GM23338 (cell line): ENCODE results near the gene SCFD2. TPM values are rescaled to one million over a fixed set of nuclear protein-coding genes. Genes with fewer than 3 reads are reported as not detected.

ENCODE experiments used
- ATAC-seq: fragments of 200-7000 bp; cut with Tn5 transposase; 3 replicates; pipeline ENCODE4 v1.9.1; 2020
- DNase-seq: peaks from one replicate; pipeline ENCODE4 v3.0.0-alpha.2; 2015; ENCODE audit warnings: low spot score
- H2AFZ ChIP-seq: fragments of 200-600 bp; sonication (generic); 2 replicates; pipeline ENCODE4 v1.8.0; 2016; ENCODE audit warnings: antibody characterized with exemption, mild to moderate bottlenecking, moderate library complexity
- H3F3A ChIP-seq: fragments of 200-600 bp; sonication (generic); replicated peaks from 2 replicates; pipeline ENCODE4 v1.8.0; 2017; ENCODE audit warnings: antibody characterized with exemption, mixed run types, low read depth
- H3K27ac ChIP-seq: fragments of 200-600 bp; sonication (generic); 2 replicates; pipeline ENCODE4 v1.6.1; 2016; ENCODE audit warnings: low read depth
- H3K27me3 ChIP-seq: fragments of 200-600 bp; sonication (generic); 2 replicates; pipeline ENCODE4 v1.8.0; 2016; ENCODE audit warnings: mild to moderate bottlenecking, mixed run types, moderate library complexity; ENCODE audit not compliant: insufficient read depth
- H3K36me3 ChIP-seq: fragments of 200-600 bp; sonication (generic); 2 replicates; pipeline ENCODE4 v1.8.0; 2016; ENCODE audit warnings: mild to moderate bottlenecking; ENCODE audit not compliant: insufficient read depth
- H3K4me1 ChIP-seq: fragments of 200-600 bp; sonication (generic); 2 replicates; pipeline ENCODE4 v1.8.0; 2016; ENCODE audit warnings: mild to moderate bottlenecking, moderate library complexity; ENCODE audit not compliant: insufficient read depth
- H3K4me2 ChIP-seq: fragments of 200-600 bp; sonication (generic); 2 replicates; pipeline ENCODE4 v1.7.1; 2017; ENCODE audit warnings: mixed run types
- H3K4me3 ChIP-seq: fragments of 200-600 bp; sonication (generic); 2 replicates; pipeline ENCODE4 v1.6.1; 2016; ENCODE audit warnings: mixed run types
- H3K79me2 ChIP-seq: fragments of 200-600 bp; sonication (generic); replicated peaks from 2 replicates; pipeline ENCODE4 v1.8.0; 2017; ENCODE audit warnings: mild to moderate bottlenecking; ENCODE audit not compliant: insufficient read depth
- H3K9me2 ChIP-seq: fragments of 200-600 bp; sonication (generic); 2 replicates; pipeline ENCODE4 v1.8.0; 2017; ENCODE audit not compliant: insufficient read depth
- H4K20me1 ChIP-seq: fragments of 200-600 bp; sonication (generic); replicated peaks from 2 replicates; pipeline ENCODE4 v1.8.0; 2017; ENCODE audit warnings: mild to moderate bottlenecking; ENCODE audit not compliant: insufficient read depth
- H3K27ac Mint-ChIP-seq: 2 replicates; pipeline ENCODE4 v1.8.0; 2020; ENCODE audit warnings: inconsistent platforms, mild to moderate bottlenecking, moderate library complexity, mixed read lengths
- H3K27me3 Mint-ChIP-seq: 3 replicates; pipeline ENCODE4 v1.8.0; 2022; ENCODE audit warnings: low read depth, mild to moderate bottlenecking, moderate library complexity, mixed read lengths, inconsistent platforms; ENCODE audit not compliant: insufficient read depth, poor library complexity
- H3K36me3 Mint-ChIP-seq: 3 replicates; pipeline ENCODE4 v1.8.0; 2021; ENCODE audit warnings: low read depth, mild to moderate bottlenecking, inconsistent platforms, moderate library complexity, mixed read lengths
- H3K4me1 Mint-ChIP-seq: 3 replicates; pipeline ENCODE4 v1.8.0; 2020; ENCODE audit warnings: mild to moderate bottlenecking, inconsistent platforms, mixed read lengths
- H3K4me3 Mint-ChIP-seq: 3 replicates; pipeline ENCODE4 v1.8.0; 2021; ENCODE audit warnings: moderate library complexity, mild to moderate bottlenecking, inconsistent platforms, mixed read lengths
- H3K9me3 Mint-ChIP-seq: 3 replicates; pipeline ENCODE4 v1.8.0; 2020; ENCODE audit warnings: moderate library complexity, mild to moderate bottlenecking, inconsistent platforms, mixed read lengths
- CREB1 ChIP-seq: fragments of 250-450 bp; sonication (Bioruptor Pico); IDR thresholded peaks from 2 replicates; pipeline ENCODE4 v1.5.0; 2020; ENCODE audit warnings: low read depth, mild to moderate bottlenecking, moderate library complexity
- EZH2 ChIP-seq: fragments of 200-600 bp; sonication (generic); IDR thresholded peaks from one replicate; pipeline ENCODE4 v1.8.0; 2017; ENCODE audit warnings: antibody characterized with exemption, mild to moderate bottlenecking, low read depth; ENCODE audit not compliant: unreplicated experiment
- EZH2phosphoT487 ChIP-seq: fragments of 200-600 bp; sonication (generic); IDR thresholded peaks from one replicate; pipeline ENCODE4 v1.8.1; 2018; ENCODE audit warnings: antibody characterized with exemption; ENCODE audit not compliant: unreplicated experiment
- JUNB ChIP-seq: IDR thresholded peaks from one replicate; pipeline ENCODE4 v1.6.1; 2016; ENCODE audit warnings: antibody characterized with exemption; ENCODE audit not compliant: unreplicated experiment
- NANOG ChIP-seq: IDR thresholded peaks from 2 replicates; pipeline ENCODE4 v1.6.1; 2016; ENCODE audit warnings: antibody characterized with exemption, borderline replicate concordance
- POLR2AphosphoS5 ChIP-seq: IDR thresholded peaks from 2 replicates; pipeline ENCODE4 v1.6.1; 2016; ENCODE audit warnings: antibody characterized with exemption, low read depth
- STAT1 ChIP-seq: IDR thresholded peaks from one replicate; pipeline ENCODE4 v1.6.1; 2016; ENCODE audit warnings: antibody characterized with exemption; ENCODE audit not compliant: unreplicated experiment
- ZNF114 ChIP-seq: fragments of 250-450 bp; sonication (Bioruptor Pico); IDR thresholded peaks from 2 replicates; pipeline ENCODE4 v1.5.0; 2020; ENCODE audit warnings: mild to moderate bottlenecking, moderate library complexity
- ZNF331 ChIP-seq: fragments of 250-450 bp; sonication (Bioruptor Pico); IDR thresholded peaks from 2 replicates; pipeline ENCODE4 v1.5.0; 2020; ENCODE audit warnings: low read depth, mild to moderate bottlenecking, moderate library complexity
- polyA plus RNA-seq: library from polyadenylated mRNA; unstranded; fragments of >200 nt; fragmentation: Nextera tagmentation; extraction: Ambion mirVana; gene quantifications from 2 replicates; pipeline ENCODE4 v1.2.1, GENCODE V29; 2016
- total RNA-seq: library from RNA; depleted of rRNA; stranded (reverse); fragments of >200 nt; shearing (Covaris generic); gene quantifications from 2 replicates; pipeline ENCODE4 v1.2.3, GENCODE V29; 2014
- TF ChIP-seq, protein P1 (sequence below), 2 experiments: fragments of 200-600 bp in 1 of 2; sonication (generic) in 1 of 2; conservative IDR thresholded peaks; 2 replicates each; pipeline versions ENCODE4 v1.5.1 to v1.6.1; 2016 to 2017; ENCODE audit warnings: antibody characterized with exemption in 2 of 2, low read depth in 2 of 2, mild to moderate bottlenecking in 2 of 2, moderate library complexity in 1 of 2
- TF ChIP-seq, protein P2 (sequence below): fragments of 250-450 bp; sonication (Bioruptor Pico); IDR thresholded peaks from 2 replicates; pipeline ENCODE4 v1.5.0; 2020; ENCODE audit warnings: mild to moderate bottlenecking, moderate library complexity
- TF ChIP-seq, protein P3 (sequence below): IDR thresholded peaks from 2 replicates; pipeline ENCODE4 v1.6.1; 2016; ENCODE audit warnings: antibody characterized with exemption
- TF ChIP-seq, protein P4 (sequence below): IDR thresholded peaks from one replicate; pipeline ENCODE4 v1.6.1; 2018; ENCODE audit warnings: antibody characterized with exemption; ENCODE audit not compliant: unreplicated experiment

SCFD2 gene
- total and polyA plus RNA-seq, 2 experiments from 2014 or later = 5.7 to 17.5 TPM

DNA sequence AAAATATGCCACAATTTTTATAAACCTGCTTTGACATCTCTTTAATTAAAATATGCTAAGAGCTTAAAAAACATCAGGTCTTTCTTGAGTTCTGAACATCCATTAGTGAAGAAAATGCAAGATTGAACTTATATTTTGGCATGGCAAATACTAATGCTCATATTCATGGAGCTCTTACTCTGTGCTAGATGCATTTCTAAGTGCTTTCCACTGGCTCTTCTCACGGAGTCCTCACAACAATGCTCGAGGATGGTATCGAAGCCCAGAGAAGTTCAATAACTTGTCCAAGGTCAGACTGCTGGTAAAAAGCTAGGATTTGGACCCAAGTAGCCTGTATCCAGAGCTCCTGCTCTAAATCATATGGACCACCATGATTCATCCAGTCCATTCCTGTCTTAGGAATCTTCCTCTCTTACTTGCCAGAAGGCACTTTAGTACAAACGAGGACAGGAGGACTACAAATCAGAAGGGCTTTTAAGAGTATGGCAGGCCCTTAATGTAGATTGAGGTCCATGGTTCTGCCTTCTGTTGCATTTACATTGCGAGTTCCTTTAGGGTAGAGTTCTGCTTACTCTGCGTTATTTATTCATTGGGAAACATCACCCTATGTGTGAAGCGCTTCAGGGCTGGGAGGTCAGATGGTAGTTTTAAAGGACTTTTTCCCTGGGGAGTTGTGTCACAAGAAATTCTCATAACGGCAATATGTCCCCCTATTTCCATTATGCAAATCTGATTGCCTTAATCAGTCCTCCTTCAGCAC, 304.6 kb downstream of the SCFD2 start:
- Histone ChIP-seq H4K20me1 (no peaks in the 10 kb centered on the region), H3K9me2 (peaks cover 4% of the 10 kb centered on the region; the same call in 1 of the 2 replicates), H3K27me3 (no peaks in the 10 kb centered on the region), H3K27ac (no peak overlapping the region), H3K36me3 (no peaks in the 10 kb centered on the region), H3K4me2 (no peak overlapping the region), H3K4me1 (peaks cover 16% of the 10 kb centered on the region), H3K4me3 (no peak overlapping the region), H3K79me2 (no peaks in the 10 kb centered on the region), H2AFZ (no peak overlapping the region), H3F3A (no peaks in the 10 kb centered on the region)
- ATAC-seq (no peak), DNase-seq (no peak)
- Mint-ChIP-seq H3K36me3 (no peaks in the 10 kb centered on the region), H3K4me1 (peaks cover 10% of the 10 kb centered on the region), H3K4me3 (no peak overlapping the region), H3K27ac (no peak overlapping the region), H3K9me3 (no peaks in the 10 kb centered on the region), H3K27me3 (peaks cover 2% of the 10 kb centered on the region)
- TF ChIP-seq STAT1 (no peak), POLR2AphosphoS5 (no peak), JUNB (no peak), NANOG (no peak), ZNF331 (CRISPR knock-in tag) (no peak), ZNF114 (no peak), EZH2phosphoT487 (no peak), CREB1 (CRISPR knock-in tag) (no peak), EZH2 (no peak)
- TF ChIP-seq, protein P1, sequence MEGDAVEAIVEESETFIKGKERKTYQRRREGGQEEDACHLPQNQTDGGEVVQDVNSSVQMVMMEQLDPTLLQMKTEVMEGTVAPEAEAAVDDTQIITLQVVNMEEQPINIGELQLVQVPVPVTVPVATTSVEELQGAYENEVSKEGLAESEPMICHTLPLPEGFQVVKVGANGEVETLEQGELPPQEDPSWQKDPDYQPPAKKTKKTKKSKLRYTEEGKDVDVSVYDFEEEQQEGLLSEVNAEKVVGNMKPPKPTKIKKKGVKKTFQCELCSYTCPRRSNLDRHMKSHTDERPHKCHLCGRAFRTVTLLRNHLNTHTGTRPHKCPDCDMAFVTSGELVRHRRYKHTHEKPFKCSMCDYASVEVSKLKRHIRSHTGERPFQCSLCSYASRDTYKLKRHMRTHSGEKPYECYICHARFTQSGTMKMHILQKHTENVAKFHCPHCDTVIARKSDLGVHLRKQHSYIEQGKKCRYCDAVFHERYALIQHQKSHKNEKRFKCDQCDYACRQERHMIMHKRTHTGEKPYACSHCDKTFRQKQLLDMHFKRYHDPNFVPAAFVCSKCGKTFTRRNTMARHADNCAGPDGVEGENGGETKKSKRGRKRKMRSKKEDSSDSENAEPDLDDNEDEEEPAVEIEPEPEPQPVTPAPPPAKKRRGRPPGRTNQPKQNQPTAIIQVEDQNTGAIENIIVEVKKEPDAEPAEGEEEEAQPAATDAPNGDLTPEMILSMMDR (conservative IDR thresholded peaks at IDR 0.05; ENCODE audit: low read depth in 2 of 2) = no peak
- TF ChIP-seq, protein P2, sequence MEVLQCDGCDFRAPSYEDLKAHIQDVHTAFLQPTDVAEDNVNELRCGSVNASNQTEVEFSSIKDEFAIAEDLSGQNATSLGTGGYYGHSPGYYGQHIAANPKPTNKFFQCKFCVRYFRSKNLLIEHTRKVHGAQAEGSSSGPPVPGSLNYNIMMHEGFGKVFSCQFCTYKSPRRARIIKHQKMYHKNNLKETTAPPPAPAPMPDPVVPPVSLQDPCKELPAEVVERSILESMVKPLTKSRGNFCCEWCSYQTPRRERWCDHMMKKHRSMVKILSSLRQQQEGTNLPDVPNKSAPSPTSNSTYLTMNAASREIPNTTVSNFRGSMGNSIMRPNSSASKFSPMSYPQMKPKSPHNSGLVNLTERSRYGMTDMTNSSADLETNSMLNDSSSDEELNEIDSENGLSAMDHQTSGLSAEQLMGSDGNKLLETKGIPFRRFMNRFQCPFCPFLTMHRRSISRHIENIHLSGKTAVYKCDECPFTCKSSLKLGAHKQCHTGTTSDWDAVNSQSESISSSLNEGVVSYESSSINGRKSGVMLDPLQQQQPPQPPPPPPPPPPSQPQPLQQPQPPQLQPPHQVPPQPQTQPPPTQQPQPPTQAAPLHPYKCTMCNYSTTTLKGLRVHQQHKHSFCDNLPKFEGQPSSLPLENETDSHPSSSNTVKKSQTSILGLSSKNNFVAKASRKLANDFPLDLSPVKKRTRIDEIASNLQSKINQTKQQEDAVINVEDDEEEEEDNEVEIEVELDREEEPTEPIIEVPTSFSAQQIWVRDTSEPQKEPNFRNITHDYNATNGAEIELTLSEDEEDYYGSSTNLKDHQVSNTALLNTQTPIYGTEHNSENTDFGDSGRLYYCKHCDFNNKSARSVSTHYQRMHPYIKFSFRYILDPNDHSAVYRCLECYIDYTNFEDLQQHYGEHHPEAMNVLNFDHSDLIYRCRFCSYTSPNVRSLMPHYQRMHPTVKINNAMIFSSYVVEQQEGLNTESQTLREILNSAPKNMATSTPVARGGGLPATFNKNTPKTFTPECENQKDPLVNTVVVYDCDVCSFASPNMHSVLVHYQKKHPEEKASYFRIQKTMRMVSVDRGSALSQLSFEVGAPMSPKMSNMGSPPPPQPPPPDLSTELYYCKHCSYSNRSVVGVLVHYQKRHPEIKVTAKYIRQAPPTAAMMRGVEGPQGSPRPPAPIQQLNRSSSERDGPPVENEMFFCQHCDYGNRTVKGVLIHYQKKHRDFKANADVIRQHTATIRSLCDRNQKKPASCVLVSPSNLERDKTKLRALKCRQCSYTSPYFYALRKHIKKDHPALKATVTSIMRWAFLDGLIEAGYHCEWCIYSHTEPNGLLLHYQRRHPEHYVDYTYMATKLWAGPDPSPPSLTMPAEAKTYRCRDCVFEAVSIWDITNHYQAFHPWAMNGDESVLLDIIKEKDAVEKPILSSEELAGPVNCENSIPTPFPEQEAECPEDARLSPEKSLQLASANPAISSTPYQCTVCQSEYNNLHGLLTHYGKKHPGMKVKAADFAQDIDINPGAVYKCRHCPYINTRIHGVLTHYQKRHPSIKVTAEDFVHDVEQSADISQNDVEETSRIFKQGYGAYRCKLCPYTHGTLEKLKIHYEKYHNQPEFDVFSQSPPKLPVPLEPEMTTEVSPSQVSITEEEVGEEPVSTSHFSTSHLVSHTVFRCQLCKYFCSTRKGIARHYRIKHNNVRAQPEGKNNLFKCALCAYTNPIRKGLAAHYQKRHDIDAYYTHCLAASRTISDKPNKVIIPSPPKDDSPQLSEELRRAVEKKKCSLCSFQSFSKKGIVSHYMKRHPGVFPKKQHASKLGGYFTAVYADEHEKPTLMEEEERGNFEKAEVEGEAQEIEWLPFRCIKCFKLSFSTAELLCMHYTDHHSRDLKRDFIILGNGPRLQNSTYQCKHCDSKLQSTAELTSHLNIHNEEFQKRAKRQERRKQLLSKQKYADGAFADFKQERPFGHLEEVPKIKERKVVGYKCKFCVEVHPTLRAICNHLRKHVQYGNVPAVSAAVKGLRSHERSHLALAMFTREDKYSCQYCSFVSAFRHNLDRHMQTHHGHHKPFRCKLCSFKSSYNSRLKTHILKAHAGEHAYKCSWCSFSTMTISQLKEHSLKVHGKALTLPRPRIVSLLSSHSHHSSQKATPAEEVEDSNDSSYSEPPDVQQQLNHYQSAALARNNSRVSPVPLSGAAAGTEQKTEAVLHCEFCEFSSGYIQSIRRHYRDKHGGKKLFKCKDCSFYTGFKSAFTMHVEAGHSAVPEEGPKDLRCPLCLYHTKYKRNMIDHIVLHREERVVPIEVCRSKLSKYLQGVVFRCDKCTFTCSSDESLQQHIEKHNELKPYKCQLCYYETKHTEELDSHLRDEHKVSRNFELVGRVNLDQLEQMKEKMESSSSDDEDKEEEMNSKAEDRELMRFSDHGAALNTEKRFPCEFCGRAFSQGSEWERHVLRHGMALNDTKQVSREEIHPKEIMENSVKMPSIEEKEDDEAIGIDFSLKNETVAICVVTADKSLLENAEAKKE (CRISPR knock-in tag) = no peak
- TF ChIP-seq, protein P3, sequence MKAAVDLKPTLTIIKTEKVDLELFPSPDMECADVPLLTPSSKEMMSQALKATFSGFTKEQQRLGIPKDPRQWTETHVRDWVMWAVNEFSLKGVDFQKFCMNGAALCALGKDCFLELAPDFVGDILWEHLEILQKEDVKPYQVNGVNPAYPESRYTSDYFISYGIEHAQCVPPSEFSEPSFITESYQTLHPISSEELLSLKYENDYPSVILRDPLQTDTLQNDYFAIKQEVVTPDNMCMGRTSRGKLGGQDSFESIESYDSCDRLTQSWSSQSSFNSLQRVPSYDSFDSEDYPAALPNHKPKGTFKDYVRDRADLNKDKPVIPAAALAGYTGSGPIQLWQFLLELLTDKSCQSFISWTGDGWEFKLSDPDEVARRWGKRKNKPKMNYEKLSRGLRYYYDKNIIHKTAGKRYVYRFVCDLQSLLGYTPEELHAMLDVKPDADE = no peak
- TF ChIP-seq, protein P4, sequence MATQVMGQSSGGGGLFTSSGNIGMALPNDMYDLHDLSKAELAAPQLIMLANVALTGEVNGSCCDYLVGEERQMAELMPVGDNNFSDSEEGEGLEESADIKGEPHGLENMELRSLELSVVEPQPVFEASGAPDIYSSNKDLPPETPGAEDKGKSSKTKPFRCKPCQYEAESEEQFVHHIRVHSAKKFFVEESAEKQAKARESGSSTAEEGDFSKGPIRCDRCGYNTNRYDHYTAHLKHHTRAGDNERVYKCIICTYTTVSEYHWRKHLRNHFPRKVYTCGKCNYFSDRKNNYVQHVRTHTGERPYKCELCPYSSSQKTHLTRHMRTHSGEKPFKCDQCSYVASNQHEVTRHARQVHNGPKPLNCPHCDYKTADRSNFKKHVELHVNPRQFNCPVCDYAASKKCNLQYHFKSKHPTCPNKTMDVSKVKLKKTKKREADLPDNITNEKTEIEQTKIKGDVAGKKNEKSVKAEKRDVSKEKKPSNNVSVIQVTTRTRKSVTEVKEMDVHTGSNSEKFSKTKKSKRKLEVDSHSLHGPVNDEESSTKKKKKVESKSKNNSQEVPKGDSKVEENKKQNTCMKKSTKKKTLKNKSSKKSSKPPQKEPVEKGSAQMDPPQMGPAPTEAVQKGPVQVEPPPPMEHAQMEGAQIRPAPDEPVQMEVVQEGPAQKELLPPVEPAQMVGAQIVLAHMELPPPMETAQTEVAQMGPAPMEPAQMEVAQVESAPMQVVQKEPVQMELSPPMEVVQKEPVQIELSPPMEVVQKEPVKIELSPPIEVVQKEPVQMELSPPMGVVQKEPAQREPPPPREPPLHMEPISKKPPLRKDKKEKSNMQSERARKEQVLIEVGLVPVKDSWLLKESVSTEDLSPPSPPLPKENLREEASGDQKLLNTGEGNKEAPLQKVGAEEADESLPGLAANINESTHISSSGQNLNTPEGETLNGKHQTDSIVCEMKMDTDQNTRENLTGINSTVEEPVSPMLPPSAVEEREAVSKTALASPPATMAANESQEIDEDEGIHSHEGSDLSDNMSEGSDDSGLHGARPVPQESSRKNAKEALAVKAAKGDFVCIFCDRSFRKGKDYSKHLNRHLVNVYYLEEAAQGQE = no peak
